GM12878 (cell line): Measurements from ENCODE around the gene C4orf51. TPM values are rescaled to one million over a fixed set of nuclear protein-coding genes. Genes with fewer than 3 reads are reported as not detected.

Source experiments
- ATAC-seq: fragments of 200-7000 bp; cut with Tn5 transposase; 3 replicates; pipeline ENCODE4 v1.9.1; 2020; ENCODE audit warnings: mild to moderate bottlenecking, moderate library complexity
- BruUV-seq: library from RNA; stranded (reverse); fragments of 400-500 nt; replicated peaks from 2 replicates; lab custom pipeline; 2021; lab: Mats Ljungman, UMichigan
- CTCF ChIA-PET: fragments of 300-600 bp; sonication (Branson Sonifier 250); formaldehyde crosslinking; extraction: SDS; loops from one replicate; lab custom pipeline; 2021; ENCODE audit warnings: inconsistent platforms; lab: Yijun Ruan, JAX
- POLR2A ChIA-PET: fragments of 350-600 bp; formaldehyde crosslinking; extraction: SDS; loops from one replicate; lab custom pipeline; 2021; ENCODE audit warnings: inconsistent platforms; lab: Charles Lee
- RAD21 ChIA-PET: fragments of 300-600 bp; sonication (Branson Sonifier 250); formaldehyde crosslinking; loops from one replicate; lab custom pipeline; 2023; ENCODE audit warnings: antibody characterized with exemption; ENCODE audit not compliant: unreplicated experiment; lab: Charles Lee
- SMC1A ChIA-PET: fragments of 300-600 bp; sonication (Branson Sonifier 250); formaldehyde crosslinking; loops from one replicate; lab custom pipeline; 2023; ENCODE audit not compliant: unreplicated experiment, uncharacterized antibody; lab: Charles Lee
- DNase-seq: peaks from one replicate; pipeline ENCODE4 v3.0.0-alpha.2; 2011; ENCODE audit warnings: low read depth, low spot score
- FAIRE-seq: peaks from 3 replicates; lab custom pipeline; 2011; peaks lifted over from hg19 to GRCh38; lab: Jason Lieb, UNC
- H2AFZ ChIP-seq: 2 replicates; pipeline ENCODE4 v1.6.0; 2011; ENCODE audit warnings: low read depth, low read length, control low read depth; ENCODE audit not compliant: control insufficient read depth
- H3K27ac ChIP-seq: 2 replicates; pipeline ENCODE4 v1.5.1; 2011; ENCODE audit warnings: control low read depth; ENCODE audit not compliant: control insufficient read depth, insufficient read depth
- H3K27me3 ChIP-seq, 2 experiments: replicated peaks in 1 of 2; 2 replicates each; pipeline versions ENCODE4 v1.6.0 to v1.6.1; 2011; ENCODE audit warnings: low read length in 1 of 2; ENCODE audit not compliant: control insufficient read depth in 2 of 2, insufficient read depth in 2 of 2
- H3K36me3 ChIP-seq, 2 experiments: 2 replicates each; pipeline ENCODE4 v1.5.1; 2011; ENCODE audit warnings: low read length in 1 of 2; ENCODE audit not compliant: control insufficient read depth in 2 of 2, insufficient read depth in 2 of 2
- H3K4me1 ChIP-seq: 2 replicates; pipeline ENCODE4 v1.6.1; 2011; ENCODE audit warnings: mild to moderate bottlenecking, low read length, moderate library complexity, mixed read lengths; ENCODE audit not compliant: control insufficient read depth, insufficient read depth
- H3K4me2 ChIP-seq: 2 replicates; pipeline ENCODE4 v1.6.0; 2011; ENCODE audit warnings: control low read depth; ENCODE audit not compliant: control insufficient read depth, insufficient read depth
- H3K4me3 ChIP-seq: fragments of 200-600 bp; sonication (generic); 2 replicates; pipeline ENCODE4 v1.5.1; 2016
- H3K79me2 ChIP-seq: 2 replicates; pipeline ENCODE4 v1.6.0; 2011; ENCODE audit warnings: low read length; ENCODE audit not compliant: control insufficient read depth, insufficient read depth
- H3K9ac ChIP-seq: 2 replicates; pipeline ENCODE4 v1.8.0; 2011; ENCODE audit warnings: low read length, control low read depth, mixed read lengths; ENCODE audit not compliant: control insufficient read depth, insufficient read depth
- H3K9me3 ChIP-seq: replicated peaks from 3 replicates; pipeline ENCODE4 v1.5.1; 2011; ENCODE audit warnings: mild to moderate bottlenecking, low read length; ENCODE audit not compliant: control insufficient read depth, insufficient read depth
- H4K20me1 ChIP-seq: 2 replicates; pipeline ENCODE4 v1.6.0; 2011; ENCODE audit not compliant: control insufficient read depth, insufficient read depth
- CBFB ChIP-seq: IDR thresholded peaks from 2 replicates; pipeline ENCODE4 v1.6.1; 2016; ENCODE audit warnings: antibody characterized with exemption, low read depth
- GATAD2B ChIP-seq: fragments of 450-650 bp; conservative IDR thresholded peaks from 2 replicates; pipeline ENCODE4 v1.6.1; 2017; ENCODE audit warnings: low read depth, mild to moderate bottlenecking, moderate library complexity
- MEF2A ChIP-seq: IDR thresholded peaks from 2 replicates; pipeline ENCODE4 v1.6.1; 2011; ENCODE audit warnings: low read depth, mild to moderate bottlenecking, low read length, moderate library complexity; ENCODE audit not compliant: insufficient read depth
- MXI1 ChIP-seq: fragments of 150-350 bp; IDR thresholded peaks from 2 replicates; pipeline ENCODE4 v1.6.1; 2011; ENCODE audit warnings: low read depth, mild to moderate bottlenecking, inconsistent platforms, low read length, improper control_type of control experiment
- PML ChIP-seq: IDR thresholded peaks from 2 replicates; pipeline ENCODE4 v1.6.1; 2012; ENCODE audit warnings: low read length, inconsistent platforms
- SIN3A ChIP-seq: IDR thresholded peaks from 2 replicates; pipeline ENCODE4 v1.6.1; 2012; ENCODE audit warnings: low read depth, low read length, improper control_type of control experiment
- SUPT20H ChIP-seq: IDR thresholded peaks from 2 replicates; pipeline ENCODE4 v1.6.1; 2011; ENCODE audit warnings: low read depth, mild to moderate bottlenecking, low read length, moderate library complexity, borderline replicate concordance; ENCODE audit not compliant: control insufficient read depth
- SUZ12 ChIP-seq: fragments of 200-600 bp; sonication (generic); IDR thresholded peaks from one replicate; pipeline ENCODE4 v1.6.1; 2018; ENCODE audit warnings: antibody characterized with exemption, mild to moderate bottlenecking; ENCODE audit not compliant: unreplicated experiment
- in situ Hi-C: fragments of 300-500 bp; cut with MboI; formaldehyde crosslinking; loops from 9 replicates; pipeline ENCODE4 v1.14.3; 2018; ENCODE audit warnings: mixed read lengths
- intact Hi-C: fragments of 100-400 bp; cut with micrococcal nuclease; formaldehyde crosslinking; loops from one replicate; pipeline ENCODE4 v1.14.2; 2022; ENCODE audit not compliant: unreplicated experiment
- polyA plus RNA-seq, 11 experiments: library from polyadenylated mRNA; depleted of rRNA in 4 of 11; unstranded in 6 of 11; stranded (reverse) in 5 of 11; fragments of >200 nt; fragmentation: Nextera tagmentation in 4 of 11; fragmentation: Illumina TruSeq in 1 of 11; extraction: Ambion mirVana in 4 of 11; extraction: Trizol in 1 of 11; gene quantifications; 1 replicate in 1 of 11; 2 replicates in 10 of 11; pipeline versions ENCODE4 v1.2.1 to v1.2.3, GENCODE V29; 2011 to 2016; ENCODE audit warnings: inconsistent platforms in 2 of 11, missing spikeins in 2 of 11, low read depth in 1 of 11
- total RNA-seq, 4 experiments: library from RNA; depleted of rRNA in 3 of 4; stranded (reverse); fragments of >200 nt in 3 of 4; fragmentation: Illumina TruSeq in 1 of 4; extraction: Trizol in 1 of 4; gene quantifications; 2 replicates each; pipeline versions ENCODE4 v1.2.1 to v1.2.3, GENCODE V29; 2013 to 2021
- TF ChIP-seq, protein P1 (sequence below): fragments of 450-650 bp; IDR thresholded peaks from 2 replicates; pipeline ENCODE4 v1.6.1; 2017; ENCODE audit warnings: mild to moderate bottlenecking, moderate library complexity
- TF ChIP-seq, protein P2 (sequence below): fragments of 450-650 bp; IDR thresholded peaks from 2 replicates; pipeline ENCODE4 v1.6.1; 2018; ENCODE audit warnings: borderline replicate concordance, mild to moderate bottlenecking; ENCODE audit not compliant: partially characterized antibody
- TF ChIP-seq, protein P3 (sequence below): IDR thresholded peaks from 2 replicates; pipeline ENCODE4 v1.6.1; 2012; ENCODE audit warnings: low read depth, low read length, improper control_type of control experiment
- TF ChIP-seq, protein P4 (sequence below): IDR thresholded peaks from 2 replicates; pipeline ENCODE4 v1.6.1; 2012; ENCODE audit warnings: low read depth, low read length, improper control_type of control experiment

C4orf51 gene
- total and polyA plus RNA-seq, 10 of the 15 experiments (the other 5 are each of a cell fraction or from before 2014, with no cell fraction given): not detected

DNA sequence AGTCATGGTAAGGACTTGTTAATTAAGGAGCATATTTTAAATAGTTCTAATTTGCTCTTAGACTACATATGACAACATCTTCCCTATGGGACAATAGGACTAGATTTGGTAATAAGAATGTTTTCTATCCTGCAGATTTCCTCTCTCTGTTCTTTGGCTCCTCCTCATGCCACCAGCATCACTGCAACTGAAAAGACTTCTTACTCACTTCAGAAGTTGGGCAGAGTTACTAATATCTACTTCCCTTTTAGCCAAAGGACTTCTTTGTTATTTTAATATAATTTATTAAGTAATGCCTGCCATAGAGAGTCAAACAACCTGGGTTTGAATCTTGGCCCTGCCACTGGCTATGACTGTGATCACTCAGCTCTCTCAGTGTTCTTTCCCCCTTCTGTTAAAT is 44.3 kb upstream of the C4orf51 start:
- H3K9me3 ChIP-seq: no peaks in the 10 kb centered on the region
- SMC1A ChIA-PET: interaction anchor here (2.0 to 2.2 kb wide), 2 partner anchors 9 to 12 kb away, joined by 7 to 8 read pairs; no protein-coding TSS in a partner anchor
- H3K4me3 ChIP-seq: no peak overlapping the region
- BruUV-seq: no TSS peak
- CTCF ChIA-PET: interaction anchor here (1.3 to 2.4 kb wide), 4 partner anchors 14 to 76 kb away, joined by 3 to 12 read pairs (median 5); partner anchors contain the start of gene MMAA
- no peaks in the 10 kb centered on the region for H3K36me3 ChIP-seq
- no peak for DNase-seq
- no peaks in the 10 kb centered on the region for H3K27me3 ChIP-seq
- H4K20me1 ChIP-seq: no peaks in the 10 kb centered on the region
- H3K9ac ChIP-seq: no peak overlapping the region
- peak; percentile 50 for ATAC-seq
- in situ Hi-C loops: no loop called here
- POLR2A ChIA-PET: interaction anchor here (1.9 kb wide), 1 partner anchor 12 kb away, joined by 9 read pairs; no protein-coding TSS in a partner anchor
- no peak overlapping the region for H2AFZ ChIP-seq
- no peak overlapping the region for H3K27ac ChIP-seq
- H3K79me2 ChIP-seq: no peaks in the 10 kb centered on the region
- FAIRE-seq: no peak
- intact Hi-C loops: no loop called here
- TF ChIP-seq, protein P1, sequence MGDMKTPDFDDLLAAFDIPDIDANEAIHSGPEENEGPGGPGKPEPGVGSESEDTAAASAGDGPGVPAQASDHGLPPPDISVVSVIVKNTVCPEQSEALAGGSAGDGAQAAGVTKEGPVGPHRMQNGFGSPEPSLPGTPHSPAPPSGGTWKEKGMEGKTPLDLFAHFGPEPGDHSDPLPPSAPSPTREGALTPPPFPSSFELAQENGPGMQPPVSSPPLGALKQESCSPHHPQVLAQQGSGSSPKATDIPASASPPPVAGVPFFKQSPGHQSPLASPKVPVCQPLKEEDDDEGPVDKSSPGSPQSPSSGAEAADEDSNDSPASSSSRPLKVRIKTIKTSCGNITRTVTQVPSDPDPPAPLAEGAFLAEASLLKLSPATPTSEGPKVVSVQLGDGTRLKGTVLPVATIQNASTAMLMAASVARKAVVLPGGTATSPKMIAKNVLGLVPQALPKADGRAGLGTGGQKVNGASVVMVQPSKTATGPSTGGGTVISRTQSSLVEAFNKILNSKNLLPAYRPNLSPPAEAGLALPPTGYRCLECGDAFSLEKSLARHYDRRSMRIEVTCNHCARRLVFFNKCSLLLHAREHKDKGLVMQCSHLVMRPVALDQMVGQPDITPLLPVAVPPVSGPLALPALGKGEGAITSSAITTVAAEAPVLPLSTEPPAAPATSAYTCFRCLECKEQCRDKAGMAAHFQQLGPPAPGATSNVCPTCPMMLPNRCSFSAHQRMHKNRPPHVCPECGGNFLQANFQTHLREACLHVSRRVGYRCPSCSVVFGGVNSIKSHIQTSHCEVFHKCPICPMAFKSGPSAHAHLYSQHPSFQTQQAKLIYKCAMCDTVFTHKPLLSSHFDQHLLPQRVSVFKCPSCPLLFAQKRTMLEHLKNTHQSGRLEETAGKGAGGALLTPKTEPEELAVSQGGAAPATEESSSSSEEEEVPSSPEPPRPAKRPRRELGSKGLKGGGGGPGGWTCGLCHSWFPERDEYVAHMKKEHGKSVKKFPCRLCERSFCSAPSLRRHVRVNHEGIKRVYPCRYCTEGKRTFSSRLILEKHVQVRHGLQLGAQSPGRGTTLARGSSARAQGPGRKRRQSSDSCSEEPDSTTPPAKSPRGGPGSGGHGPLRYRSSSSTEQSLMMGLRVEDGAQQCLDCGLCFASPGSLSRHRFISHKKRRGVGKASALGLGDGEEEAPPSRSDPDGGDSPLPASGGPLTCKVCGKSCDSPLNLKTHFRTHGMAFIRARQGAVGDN: no peak
- no peak for TF ChIP-seq MEF2A
- TF ChIP-seq MXI1: no peak
- no peak for TF ChIP-seq SIN3A
- TF ChIP-seq SUZ12: no peak
- no peak for TF ChIP-seq SUPT20H
- TF ChIP-seq CBFB: no peak
- TF ChIP-seq, protein P2, sequence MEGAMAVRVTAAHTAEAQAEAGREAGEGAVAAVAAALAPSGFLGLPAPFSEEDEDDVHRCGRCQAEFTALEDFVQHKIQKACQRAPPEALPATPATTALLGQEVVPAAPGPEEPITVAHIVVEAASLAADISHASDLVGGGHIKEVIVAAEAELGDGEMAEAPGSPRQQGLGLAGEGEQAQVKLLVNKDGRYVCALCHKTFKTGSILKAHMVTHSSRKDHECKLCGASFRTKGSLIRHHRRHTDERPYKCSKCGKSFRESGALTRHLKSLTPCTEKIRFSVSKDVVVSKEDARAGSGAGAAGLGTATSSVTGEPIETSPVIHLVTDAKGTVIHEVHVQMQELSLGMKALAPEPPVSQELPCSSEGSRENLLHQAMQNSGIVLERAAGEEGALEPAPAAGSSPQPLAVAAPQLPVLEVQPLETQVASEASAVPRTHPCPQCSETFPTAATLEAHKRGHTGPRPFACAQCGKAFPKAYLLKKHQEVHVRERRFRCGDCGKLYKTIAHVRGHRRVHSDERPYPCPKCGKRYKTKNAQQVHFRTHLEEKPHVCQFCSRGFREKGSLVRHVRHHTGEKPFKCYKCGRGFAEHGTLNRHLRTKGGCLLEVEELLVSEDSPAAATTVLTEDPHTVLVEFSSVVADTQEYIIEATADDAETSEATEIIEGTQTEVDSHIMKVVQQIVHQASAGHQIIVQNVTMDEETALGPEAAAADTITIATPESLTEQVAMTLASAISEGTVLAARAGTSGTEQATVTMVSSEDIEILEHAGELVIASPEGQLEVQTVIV: no peak
- TF ChIP-seq, protein P3, sequence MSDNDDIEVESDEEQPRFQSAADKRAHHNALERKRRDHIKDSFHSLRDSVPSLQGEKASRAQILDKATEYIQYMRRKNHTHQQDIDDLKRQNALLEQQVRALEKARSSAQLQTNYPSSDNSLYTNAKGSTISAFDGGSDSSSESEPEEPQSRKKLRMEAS: no peak
- no peak for TF ChIP-seq PML
- TF ChIP-seq, protein P4, sequence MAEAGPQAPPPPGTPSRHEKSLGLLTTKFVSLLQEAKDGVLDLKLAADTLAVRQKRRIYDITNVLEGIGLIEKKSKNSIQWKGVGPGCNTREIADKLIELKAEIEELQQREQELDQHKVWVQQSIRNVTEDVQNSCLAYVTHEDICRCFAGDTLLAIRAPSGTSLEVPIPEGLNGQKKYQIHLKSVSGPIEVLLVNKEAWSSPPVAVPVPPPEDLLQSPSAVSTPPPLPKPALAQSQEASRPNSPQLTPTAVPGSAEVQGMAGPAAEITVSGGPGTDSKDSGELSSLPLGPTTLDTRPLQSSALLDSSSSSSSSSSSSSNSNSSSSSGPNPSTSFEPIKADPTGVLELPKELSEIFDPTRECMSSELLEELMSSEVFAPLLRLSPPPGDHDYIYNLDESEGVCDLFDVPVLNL: no peak
- no peak for TF ChIP-seq GATAD2B
- H3K4me1 ChIP-seq: peaks cover 6% of the 10 kb centered on the region
- no peak overlapping the region for H3K4me2 ChIP-seq
- RAD21 ChIA-PET: interaction anchor here (1.0 kb wide), 1 partner anchor 12 kb away, joined by 6 read pairs; no protein-coding TSS in a partner anchor
